Measurements from ENCODE around the gene RETREG1. TPM values are rescaled to one million over a fixed set of nuclear protein-coding genes. Genes with fewer than 3 reads are reported as not detected.
A peak's percentile ranks its signal among the peaks of the same experiment; 100 is the strongest.

Gene RETREG1
- total and polyA plus RNA-seq, 11 donors, result 24.5 to 219 (median 169) TPM

DNA sequence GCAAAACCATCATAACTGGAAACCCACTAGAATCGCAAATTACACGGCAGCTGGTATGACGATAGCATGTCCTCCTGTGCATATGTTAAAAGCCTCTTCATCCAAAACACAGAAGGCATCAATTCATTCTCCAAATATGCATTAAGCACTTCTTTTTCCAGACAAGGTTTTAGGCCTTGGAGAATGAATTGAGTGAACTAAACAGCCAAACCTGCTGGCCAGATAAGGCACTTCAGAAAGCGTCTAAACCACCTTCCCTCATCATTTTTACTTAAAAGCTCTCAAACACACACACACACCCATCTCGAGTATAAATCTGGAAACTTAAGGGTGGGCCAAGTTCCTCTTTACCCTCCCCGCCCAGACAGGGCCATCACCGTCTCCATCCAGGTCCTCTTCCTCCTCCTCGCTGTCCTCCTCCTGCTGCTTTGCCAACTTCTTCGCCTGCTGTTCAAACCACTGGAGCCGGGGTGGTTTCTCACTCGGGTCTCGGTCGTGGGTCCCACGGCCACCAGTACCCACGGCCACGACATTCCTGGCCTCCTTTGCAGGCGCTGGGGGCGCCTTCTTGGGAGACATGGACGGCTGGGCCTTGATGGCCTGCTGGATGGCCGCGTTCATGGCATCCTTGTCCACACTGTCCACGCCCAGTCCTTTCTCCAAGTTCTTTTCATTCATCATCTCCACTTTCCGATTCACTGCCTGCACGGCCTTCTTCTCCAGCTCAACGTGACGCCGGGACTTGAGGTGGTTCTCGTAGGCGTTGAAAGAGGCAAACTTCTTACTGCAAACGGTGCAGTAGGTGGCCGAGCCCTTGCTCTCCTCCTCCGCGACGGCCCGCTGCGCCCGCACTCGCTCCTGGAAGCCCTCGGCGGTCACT, 151.9 kb downstream of the RETREG1 start:
- intact Hi-C loops (cut with DNase I), result loop anchor here in 4 of 10 donors (5.0 kb wide), 4 partner anchors 87 to 1088 kb away; partner anchors contain the start of gene RETREG1 (in 1 of the 4)
- DNase-seq (peak in 3 of 5 donors; percentile 24 to 56 (median 43)), ATAC-seq (peak in 1 of 4 donors; percentile 1)

DNA sequence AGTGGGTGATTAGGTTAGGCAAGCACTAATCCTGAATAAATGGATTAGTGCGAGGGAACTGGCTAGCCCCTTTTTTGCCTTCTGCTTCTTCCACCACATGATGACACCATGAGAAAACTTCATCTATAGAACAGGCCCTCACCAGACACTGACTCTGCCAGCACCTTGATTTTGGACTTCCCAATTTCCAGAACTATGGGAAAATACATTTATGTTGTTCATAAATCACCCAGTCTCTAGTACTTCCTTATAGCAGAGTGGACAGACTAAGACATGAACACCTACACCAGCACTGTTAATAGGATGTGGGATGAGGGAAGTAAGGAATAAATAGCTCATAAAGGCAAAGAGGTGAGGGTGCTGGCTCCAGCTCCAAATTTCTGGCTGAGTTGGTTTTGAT, 152.6 kb downstream of the RETREG1 start:
- Histone ChIP-seq H3K9me3 (no peaks in the 10 kb centered on the region), H3K27me3 (no peaks in the 10 kb centered on the region), H3K36me3 (peaks cover 0 to 46% (median 42%) of the 10 kb centered on the region in 9 donors), H3K4me1 (peaks cover 4 to 85% (median 68%) of the 10 kb centered on the region in 12 donors), H3K27ac (peak overlapping the region in 8 of 12 donors; percentile 4 to 97 (median 93)), H3K4me3 (peak overlapping the region; percentile 81 to 97 (median 90))
- DNase-seq, result no peak
- TF ChIP-seq, protein P1, sequence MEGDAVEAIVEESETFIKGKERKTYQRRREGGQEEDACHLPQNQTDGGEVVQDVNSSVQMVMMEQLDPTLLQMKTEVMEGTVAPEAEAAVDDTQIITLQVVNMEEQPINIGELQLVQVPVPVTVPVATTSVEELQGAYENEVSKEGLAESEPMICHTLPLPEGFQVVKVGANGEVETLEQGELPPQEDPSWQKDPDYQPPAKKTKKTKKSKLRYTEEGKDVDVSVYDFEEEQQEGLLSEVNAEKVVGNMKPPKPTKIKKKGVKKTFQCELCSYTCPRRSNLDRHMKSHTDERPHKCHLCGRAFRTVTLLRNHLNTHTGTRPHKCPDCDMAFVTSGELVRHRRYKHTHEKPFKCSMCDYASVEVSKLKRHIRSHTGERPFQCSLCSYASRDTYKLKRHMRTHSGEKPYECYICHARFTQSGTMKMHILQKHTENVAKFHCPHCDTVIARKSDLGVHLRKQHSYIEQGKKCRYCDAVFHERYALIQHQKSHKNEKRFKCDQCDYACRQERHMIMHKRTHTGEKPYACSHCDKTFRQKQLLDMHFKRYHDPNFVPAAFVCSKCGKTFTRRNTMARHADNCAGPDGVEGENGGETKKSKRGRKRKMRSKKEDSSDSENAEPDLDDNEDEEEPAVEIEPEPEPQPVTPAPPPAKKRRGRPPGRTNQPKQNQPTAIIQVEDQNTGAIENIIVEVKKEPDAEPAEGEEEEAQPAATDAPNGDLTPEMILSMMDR (IDR thresholded peaks at IDR 0.05), result no peak
- no peak for TF ChIP-seq POLR2A (IDR thresholded peaks at IDR 0.05)
- intact Hi-C loops (cut with DNase I), result loop anchor here in 1 of 10 donors (5.0 kb wide), 1 partner anchor 1087 kb away; no protein-coding TSS in a partner anchor
- no peak for ATAC-seq
- WGBS, 4 donors, result 50 to 82% (median 65%) methylated on average over 1 of the region's 1 CpG

More for the DNA sequence above, 151.9 kb downstream of the RETREG1 start:
- TF ChIP-seq, protein P1 (IDR thresholded peaks at IDR 0.05), result no peak
- TF ChIP-seq POLR2A (IDR thresholded peaks at IDR 0.05), result no peak
- no peaks in the 10 kb centered on the region for H3K27me3 ChIP-seq
- no peaks in the 10 kb centered on the region for H3K9me3 ChIP-seq
- H3K36me3 ChIP-seq, result peaks cover 0 to 40% (median 37%) of the 10 kb centered on the region in 9 donors
- H3K4me1 ChIP-seq, result peaks cover 4 to 86% (median 65%) of the 10 kb centered on the region in 12 donors
- H3K4me3 ChIP-seq, result peak overlapping the region; percentile 81 to 97 (median 90)
- 5 to 6% (median 5%) methylated on average over 34 to 40 of the region's 40 CpGs for WGBS, 4 donors
- peak overlapping the region; percentile 42 to 97 (median 92) for H3K27ac ChIP-seq

DNA sequence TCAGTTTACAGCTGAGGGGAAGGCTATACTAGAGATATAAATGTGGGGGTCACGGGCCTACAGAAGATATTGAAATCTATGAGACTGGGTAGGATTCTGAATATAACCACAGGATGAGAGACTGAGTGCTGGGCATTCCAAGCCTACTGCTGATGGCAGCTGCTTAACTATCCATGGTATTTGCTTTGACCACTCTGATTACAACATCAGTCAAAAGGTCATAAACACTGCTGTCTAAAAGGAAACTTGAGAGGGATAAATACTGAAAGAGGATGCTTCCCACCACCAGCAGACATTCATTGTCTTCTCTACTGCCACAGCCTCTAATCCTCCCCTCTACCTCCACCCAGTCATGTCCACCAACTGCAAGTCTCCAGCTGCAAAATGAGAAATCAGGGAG, 155.0 kb downstream of the RETREG1 start:
- no peak for DNase-seq
- H3K27me3 ChIP-seq, result no peaks in the 10 kb centered on the region
- intact Hi-C loops (cut with DNase I), result loop anchor here in 1 of 10 donors (5.0 kb wide), 1 partner anchor 1084 kb away; no protein-coding TSS in a partner anchor
- H3K4me3 ChIP-seq, result no peak overlapping the region
- no peaks in the 10 kb centered on the region for H3K9me3 ChIP-seq
- 37 to 58% (median 49%) methylated on average over 1 of the region's 1 CpG for WGBS, 4 donors
- H3K36me3 ChIP-seq, result peaks cover 0 to 71% (median 66%) of the 10 kb centered on the region in 9 donors
- peak overlapping the region in 5 of 12 donors; percentile 3 to 95 (median 7) for H3K27ac ChIP-seq
- no peak for ATAC-seq
- H3K4me1 ChIP-seq, result peaks cover 4 to 85% (median 63%) of the 10 kb centered on the region in 12 donors
- TF ChIP-seq, protein P1 (IDR thresholded peaks at IDR 0.05), result no peak
- TF ChIP-seq POLR2A (IDR thresholded peaks at IDR 0.05), result no peak

DNA sequence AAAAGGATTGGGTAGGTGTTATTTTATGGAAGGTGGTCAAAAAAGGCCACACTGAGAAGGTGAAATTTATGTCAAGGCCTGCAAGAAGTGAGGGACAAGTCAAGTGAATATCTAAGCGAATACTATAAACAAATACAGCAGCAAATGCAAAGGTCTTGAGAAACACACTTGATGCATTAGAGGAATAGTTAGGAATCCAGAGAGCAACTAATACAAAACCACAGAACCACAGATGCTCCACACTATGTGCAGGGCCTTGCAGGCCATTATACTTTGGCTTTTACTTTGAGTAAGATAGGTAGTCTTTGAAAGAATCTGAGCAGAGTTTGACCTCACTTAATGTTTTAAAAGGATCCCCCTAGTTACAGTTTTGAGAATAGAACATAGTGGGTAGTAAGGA, 155.8 kb downstream of the RETREG1 start:
- Histone ChIP-seq H3K4me3 (no peak overlapping the region), H3K36me3 (peaks cover 0 to 77% (median 72%) of the 10 kb centered on the region in 9 donors), H3K27me3 (no peaks in the 10 kb centered on the region), H3K9me3 (no peaks in the 10 kb centered on the region), H3K4me1 (peaks cover 4 to 88% (median 64%) of the 10 kb centered on the region in 12 donors), H3K27ac (peak overlapping the region in 4 of 12 donors; percentile 52 to 95 (median 62))
- ATAC-seq (no peak), DNase-seq (no peak)
- intact Hi-C loops (cut with DNase I), result loop anchor here in 1 of 10 donors (5.0 kb wide), 1 partner anchor 1084 kb away; no protein-coding TSS in a partner anchor
- WGBS, 4 donors, result 93 to 98% (median 96%) methylated on average over 1 of the region's 1 CpG
- no peak for TF ChIP-seq POLR2A (IDR thresholded peaks at IDR 0.05)
- TF ChIP-seq, protein P1 (IDR thresholded peaks at IDR 0.05), result no peak

Measured in heart left ventricle (tissue), 16 donors.